ENCODE results near the gene PPP1R15B. TPM values are rescaled to one million over a fixed set of nuclear protein-coding genes. Genes with fewer than 3 reads are reported as not detected.

PPP1R15B gene
- total RNA-seq, 2 experiments from 2014 or later, result 171 to 179 TPM

DNA sequence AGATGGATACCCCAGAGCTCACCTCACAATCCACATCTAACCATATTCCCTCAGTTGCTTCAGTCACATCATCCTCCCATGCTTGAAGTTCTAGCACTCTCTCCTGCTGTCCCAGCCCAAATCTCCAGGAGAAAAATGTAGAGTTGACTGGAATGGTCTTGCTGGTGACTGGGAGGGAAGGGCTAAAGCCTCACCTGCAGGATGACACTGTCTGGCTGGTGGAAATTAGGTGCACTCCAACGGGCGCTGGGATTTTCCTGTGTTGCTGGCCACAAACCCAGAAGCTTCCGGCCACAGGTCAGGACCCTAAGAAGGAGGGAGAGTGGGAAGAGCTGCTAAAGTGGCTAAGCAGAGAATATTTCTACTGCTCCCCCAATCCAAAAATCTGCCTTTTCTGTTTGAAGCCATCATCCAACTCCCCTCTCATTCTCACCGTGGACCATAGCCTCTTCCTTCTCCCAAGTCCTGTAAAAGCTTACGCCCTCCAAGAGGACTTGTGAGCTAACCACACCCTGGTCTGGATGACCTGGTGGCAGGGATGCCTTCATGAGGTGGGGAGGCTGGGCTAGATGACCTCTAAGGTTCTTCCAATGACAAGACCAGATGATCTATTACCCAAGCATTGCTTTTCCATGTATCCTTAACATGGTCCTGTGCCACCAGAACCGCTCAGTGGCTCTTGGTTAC, 37.5 kb upstream of the PPP1R15B start:
- Mint-ChIP-seq H3K9me3 (no peaks in the 10 kb centered on the region), H3K36me3 (ENCODE audit: low read depth) (peaks cover 65% of the 10 kb centered on the region), H3K27me3 (no peaks in the 10 kb centered on the region), H3K27ac (peak overlapping the region; percentile 42), H3K4me3 (no peak overlapping the region), H3K4me1 (ENCODE audit: low read depth) (peaks cover 37% of the 10 kb centered on the region)
- no peak for DNase-seq
- ChIA-PET CTCF (interaction anchor here (3.2 to 9.7 kb wide), 3 partner anchors 18 to 54 kb away, joined by 16 to 218 read pairs (median 51); partner anchors contain the start of gene PIK3C2B), POLR2A (interaction anchor here (1.2 to 2.8 kb wide), 2 partner anchors 44 to 58 kb away, joined by 4 to 13 read pairs; no protein-coding TSS in a partner anchor)
- no peak for ATAC-seq (ENCODE audit: poor library complexity)
- Histone ChIP-seq H3K9me3 (ENCODE audit: control insufficient read depth in 1 of 2, insufficient read depth in 1 of 2, low read length in 2 of 2) (no peaks in the 10 kb centered on the region), H3K4me3 (ENCODE audit: low read length) (no peak overlapping the region), H3K27ac (ENCODE audit: low read depth in 1 of 2, low read length in 2 of 2) (no peak overlapping the region), H3K27me3 (ENCODE audit: control insufficient read depth in 1 of 2, insufficient read depth in 2 of 2, low read length in 2 of 2) (no peaks in the 10 kb centered on the region), H3K4me1 (ENCODE audit: insufficient read depth, low read length) (peaks cover 64% of the 10 kb centered on the region), H3K36me3 (ENCODE audit: insufficient read depth, low read length) (peaks cover 39% of the 10 kb centered on the region)
- intact Hi-C loops (cut with DNase I, micrococcal nuclease), result loop anchor here (5.0 to 10.0 kb wide), 3 partner anchors 98 to 358 kb away; no protein-coding TSS in a partner anchor
- TF ChIP-seq, protein P1, sequence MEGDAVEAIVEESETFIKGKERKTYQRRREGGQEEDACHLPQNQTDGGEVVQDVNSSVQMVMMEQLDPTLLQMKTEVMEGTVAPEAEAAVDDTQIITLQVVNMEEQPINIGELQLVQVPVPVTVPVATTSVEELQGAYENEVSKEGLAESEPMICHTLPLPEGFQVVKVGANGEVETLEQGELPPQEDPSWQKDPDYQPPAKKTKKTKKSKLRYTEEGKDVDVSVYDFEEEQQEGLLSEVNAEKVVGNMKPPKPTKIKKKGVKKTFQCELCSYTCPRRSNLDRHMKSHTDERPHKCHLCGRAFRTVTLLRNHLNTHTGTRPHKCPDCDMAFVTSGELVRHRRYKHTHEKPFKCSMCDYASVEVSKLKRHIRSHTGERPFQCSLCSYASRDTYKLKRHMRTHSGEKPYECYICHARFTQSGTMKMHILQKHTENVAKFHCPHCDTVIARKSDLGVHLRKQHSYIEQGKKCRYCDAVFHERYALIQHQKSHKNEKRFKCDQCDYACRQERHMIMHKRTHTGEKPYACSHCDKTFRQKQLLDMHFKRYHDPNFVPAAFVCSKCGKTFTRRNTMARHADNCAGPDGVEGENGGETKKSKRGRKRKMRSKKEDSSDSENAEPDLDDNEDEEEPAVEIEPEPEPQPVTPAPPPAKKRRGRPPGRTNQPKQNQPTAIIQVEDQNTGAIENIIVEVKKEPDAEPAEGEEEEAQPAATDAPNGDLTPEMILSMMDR (IDR thresholded peaks at IDR 0.05), result no peak

DNA sequence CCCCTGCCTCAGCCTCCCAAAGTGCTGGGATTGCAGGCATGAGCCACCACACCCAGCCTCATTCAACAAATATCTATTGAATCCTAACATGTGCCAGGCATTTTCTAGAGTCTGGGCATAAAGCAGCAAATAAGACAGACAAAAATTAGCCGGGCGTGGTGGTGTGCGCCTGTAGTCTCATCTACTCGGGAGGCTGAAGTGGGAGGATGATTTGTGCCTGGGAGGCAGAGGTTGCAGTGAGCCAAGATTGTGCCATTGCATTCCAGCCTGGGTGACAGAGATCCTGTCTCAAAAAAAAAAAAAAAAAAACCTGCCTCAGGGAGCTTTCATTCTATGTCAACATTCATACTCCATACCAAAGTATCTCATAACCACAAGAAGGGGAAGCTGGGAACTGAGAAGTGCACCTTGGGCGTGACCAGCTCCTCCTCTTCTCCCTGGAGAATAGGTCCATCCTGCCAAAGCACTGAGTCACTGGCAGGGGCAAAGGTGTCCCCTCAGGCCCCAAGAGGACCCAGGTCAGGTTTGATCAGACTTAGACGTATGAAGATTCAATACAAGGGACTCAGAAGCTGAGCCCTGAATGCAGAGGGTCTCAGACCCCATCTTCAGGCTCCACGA, 36.8 kb upstream of the PPP1R15B start:
- intact Hi-C loops (cut with DNase I, micrococcal nuclease), result loop anchor here (5.0 to 10.0 kb wide), 3 partner anchors 99 to 359 kb away; no protein-coding TSS in a partner anchor

DNA sequence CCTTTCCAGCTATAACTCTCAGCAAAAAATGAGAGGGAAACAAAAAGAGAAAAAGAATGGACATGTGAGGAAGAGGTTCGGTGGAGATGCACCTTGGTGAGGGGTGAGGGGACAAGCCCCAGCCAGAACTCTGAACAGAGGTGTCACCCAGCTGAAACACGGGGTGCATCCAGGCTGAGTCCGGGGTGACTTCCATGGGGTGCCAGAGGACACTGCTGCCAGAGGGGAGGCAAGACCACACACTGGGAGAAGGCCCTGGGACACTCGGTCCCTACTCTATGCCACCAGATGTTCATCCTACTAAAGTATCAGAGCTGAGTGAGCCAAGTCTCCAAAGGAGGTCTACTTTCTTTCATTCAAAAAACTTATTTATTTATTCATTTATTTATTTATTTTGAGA, 36.1 kb upstream of the PPP1R15B start:
- no peaks in the 10 kb centered on the region for H3K9me3 ChIP-seq (ENCODE audit: control insufficient read depth in 1 of 2, insufficient read depth in 1 of 2, low read length in 2 of 2)
- no peak overlapping the region for H3K27ac ChIP-seq (ENCODE audit: low read depth in 1 of 2, low read length in 2 of 2)
- no peak for DNase-seq
- H3K36me3 Mint-ChIP-seq (ENCODE audit: low read depth), result peaks cover 66% of the 10 kb centered on the region
- peaks cover 28% of the 10 kb centered on the region for H3K4me1 Mint-ChIP-seq (ENCODE audit: low read depth)
- no peak overlapping the region for H3K4me3 Mint-ChIP-seq
- no peak overlapping the region for H3K27ac Mint-ChIP-seq
- CTCF ChIA-PET, result interaction anchor here (3.2 to 9.7 kb wide), 3 partner anchors 16 to 55 kb away, joined by 16 to 218 read pairs (median 51); partner anchors contain the start of gene PIK3C2B
- H3K27me3 Mint-ChIP-seq, result no peaks in the 10 kb centered on the region
- H3K9me3 Mint-ChIP-seq, result no peaks in the 10 kb centered on the region
- no peak overlapping the region for H3K4me3 ChIP-seq (ENCODE audit: low read length)
- POLR2A ChIA-PET, result interaction anchor here (1.5 to 3.5 kb wide), 3 partner anchors 47 to 68 kb away, joined by 4 to 33 read pairs (median 9); partner anchors contain the start of genes MDM4 and PIK3C2B
- no peak for ATAC-seq (ENCODE audit: poor library complexity)
- H3K27me3 ChIP-seq (ENCODE audit: control insufficient read depth in 1 of 2, insufficient read depth in 2 of 2, low read length in 2 of 2), result no peaks in the 10 kb centered on the region
- intact Hi-C loops (cut with DNase I, micrococcal nuclease), result loop anchor here (2.0 to 10.0 kb wide), 4 partner anchors 47 to 360 kb away; partner anchors contain the start of gene PIK3C2B (in 1 of the 2)
- TF ChIP-seq, protein P1 (IDR thresholded peaks at IDR 0.05), result no peak
- peaks cover 53% of the 10 kb centered on the region for H3K36me3 ChIP-seq (ENCODE audit: insufficient read depth, low read length)
- peaks cover 50% of the 10 kb centered on the region for H3K4me1 ChIP-seq (ENCODE audit: insufficient read depth, low read length)

More for the DNA sequence above, 36.8 kb upstream of the PPP1R15B start:
- H3K4me3 ChIP-seq (ENCODE audit: low read length), result no peak overlapping the region
- H3K27ac ChIP-seq (ENCODE audit: low read depth in 1 of 2, low read length in 2 of 2), result no peak overlapping the region
- H3K9me3 Mint-ChIP-seq, result no peaks in the 10 kb centered on the region
- DNase-seq (no peak), ATAC-seq (ENCODE audit: poor library complexity) (no peak)
- ChIA-PET POLR2A (interaction anchor here (1.5 kb wide), 1 partner anchor 68 kb away, joined by 4 read pairs; the partner anchor contains the start of gene MDM4), CTCF (interaction anchor here (3.2 to 9.7 kb wide), 3 partner anchors 17 to 54 kb away, joined by 16 to 218 read pairs (median 51); partner anchors contain the start of gene PIK3C2B)
- no peaks in the 10 kb centered on the region for H3K9me3 ChIP-seq (ENCODE audit: control insufficient read depth in 1 of 2, insufficient read depth in 1 of 2, low read length in 2 of 2)
- H3K27me3 Mint-ChIP-seq, result no peaks in the 10 kb centered on the region
- H3K27ac Mint-ChIP-seq, result peak overlapping the region; percentile 42
- peaks cover 35% of the 10 kb centered on the region for H3K4me1 Mint-ChIP-seq (ENCODE audit: low read depth)
- peaks cover 57% of the 10 kb centered on the region for H3K4me1 ChIP-seq (ENCODE audit: insufficient read depth, low read length)
- H3K4me3 Mint-ChIP-seq, result no peak overlapping the region
- peaks cover 66% of the 10 kb centered on the region for H3K36me3 Mint-ChIP-seq (ENCODE audit: low read depth)
- H3K27me3 ChIP-seq (ENCODE audit: control insufficient read depth in 1 of 2, insufficient read depth in 2 of 2, low read length in 2 of 2), result no peaks in the 10 kb centered on the region
- TF ChIP-seq, protein P1 (IDR thresholded peaks at IDR 0.05), result no peak
- H3K36me3 ChIP-seq (ENCODE audit: insufficient read depth, low read length), result peaks cover 46% of the 10 kb centered on the region

All from CD4-positive, alpha-beta T cell (primary cell).